Measurements from ENCODE around the gene NKTR.

- TF ChIP-seq CTCF (IDR thresholded peaks at IDR 0.05) (no peak), POLR2A (IDR thresholded peaks at IDR 0.05) (no peak), POLR2AphosphoS5 (IDR thresholded peaks at IDR 0.05) (no peak), EP300 (IDR thresholded peaks at IDR 0.05) (no peak)
Measured at GRCh38 chr3:42656680-42657610, 56.5 kb downstream of the NKTR start.
